Heart left ventricle (tissue), 13 donors: ENCODE measurements around the gene IGSF3.

Experiments
- POLR2A ChIP-seq, 2 donors: fragments of 450-650 bp; IDR thresholded peaks; one replicate each; pipeline ENCODE4 v1.6.1; 2017; ENCODE audit warnings: antibody characterized with exemption in 2 of 2, mild to moderate bottlenecking in 2 of 2, moderate library complexity in 2 of 2
- TF ChIP-seq, protein P1 (sequence below), 12 donors: fragments of 200-600 bp; sonication (generic) in 4 of 12; IDR thresholded peaks; one replicate each; pipeline versions ENCODE4 v1.5.0 to v1.8.0; 2018 to 2022; ENCODE audit warnings: antibody characterized with exemption in 12 of 12, mild to moderate bottlenecking in 5 of 12
- donor health status: ischemic (EF 13 %, LVEDD 7.1; RV severe dilation, severe dysfunction).
- donor health status: DM: no; HTN: yes; CAD: no.
- donor health status: DM: no; HTN: no; CAD: no.
- donor health status: ischemic (EF 25% LVEDD 6.9; RV normal size, moderate dysfunction).
- donor health status: ischemic (EF 25% LVEDD 5.7; RV mildly dilated, moderate dysfunction).
- donor health status: ischemic (EF 35%, LVEDD 5.7; RV mildly dilated, moderate dysfunction).
- donor health status: nonischemic (EF 11% LVEDD 7.7; RV severe dilation, severe dysfunction).
- donor health status: DM: yes; HTN: yes; CAD: no.
- donor health status: PGD.
- donor health status: ischemic (EF 29% LVEDD 5.4; RV normal size, mild dysfunction).
- donor health status: nonischemic (EF 23%, LVEDD 6.1; RV moderate dilation, normal function).

GRCh38 chr1:116572099-116572498, 95.4 kb downstream of the IGSF3 start:
- TF ChIP-seq POLR2A (IDR thresholded peaks at IDR 0.05) = no peak
- TF ChIP-seq, protein P1, sequence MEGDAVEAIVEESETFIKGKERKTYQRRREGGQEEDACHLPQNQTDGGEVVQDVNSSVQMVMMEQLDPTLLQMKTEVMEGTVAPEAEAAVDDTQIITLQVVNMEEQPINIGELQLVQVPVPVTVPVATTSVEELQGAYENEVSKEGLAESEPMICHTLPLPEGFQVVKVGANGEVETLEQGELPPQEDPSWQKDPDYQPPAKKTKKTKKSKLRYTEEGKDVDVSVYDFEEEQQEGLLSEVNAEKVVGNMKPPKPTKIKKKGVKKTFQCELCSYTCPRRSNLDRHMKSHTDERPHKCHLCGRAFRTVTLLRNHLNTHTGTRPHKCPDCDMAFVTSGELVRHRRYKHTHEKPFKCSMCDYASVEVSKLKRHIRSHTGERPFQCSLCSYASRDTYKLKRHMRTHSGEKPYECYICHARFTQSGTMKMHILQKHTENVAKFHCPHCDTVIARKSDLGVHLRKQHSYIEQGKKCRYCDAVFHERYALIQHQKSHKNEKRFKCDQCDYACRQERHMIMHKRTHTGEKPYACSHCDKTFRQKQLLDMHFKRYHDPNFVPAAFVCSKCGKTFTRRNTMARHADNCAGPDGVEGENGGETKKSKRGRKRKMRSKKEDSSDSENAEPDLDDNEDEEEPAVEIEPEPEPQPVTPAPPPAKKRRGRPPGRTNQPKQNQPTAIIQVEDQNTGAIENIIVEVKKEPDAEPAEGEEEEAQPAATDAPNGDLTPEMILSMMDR (IDR thresholded peaks at IDR 0.05) = no peak
